MCF 10A (cell line): ENCODE data around the gene PRMT7. TPM values are rescaled to one million over a fixed set of nuclear protein-coding genes. Genes with fewer than 3 reads are reported as not detected.

Experiments used
- BruUV-seq: library from RNA; stranded (reverse); fragments of 400-500 nt; replicated peaks from 2 replicates; lab custom pipeline; 2021; lab: Mats Ljungman, UMichigan
- CTCF ChIA-PET: fragments of 300-600 bp; sonication (Branson Sonifier 250); formaldehyde crosslinking; extraction: SDS; loops from one replicate; lab custom pipeline; 2021; ENCODE audit warnings: antibody characterized with exemption, inconsistent platforms; lab: Yijun Ruan, JAX
- POLR2A ChIA-PET: fragments of 300-600, 350-650 bp; sonication (Branson Sonifier 250); formaldehyde crosslinking; extraction: SDS; loops from one replicate; lab custom pipeline; 2020; ENCODE audit warnings: antibody characterized with exemption, inconsistent platforms; lab: Yijun Ruan, JAX
- DNase-seq: peaks from one replicate; pipeline ENCODE4 v3.0.0-alpha.2; 2018; ENCODE audit not compliant: unreplicated experiment
- H3K27ac Mint-ChIP-seq: one replicate; pipeline ENCODE4 v1.8.0; 2022; ENCODE audit warnings: mild to moderate bottlenecking, low read depth, mixed read lengths; ENCODE audit not compliant: unreplicated experiment
- H3K27me3 Mint-ChIP-seq: one replicate; pipeline ENCODE4 v1.8.0; 2022; ENCODE audit warnings: mixed read lengths; ENCODE audit not compliant: insufficient read depth, unreplicated experiment
- H3K36me3 Mint-ChIP-seq: one replicate; pipeline ENCODE4 v1.8.0; 2022; ENCODE audit warnings: mild to moderate bottlenecking, moderate library complexity, mixed read lengths; ENCODE audit not compliant: insufficient read depth, unreplicated experiment
- H3K4me1 Mint-ChIP-seq: one replicate; pipeline ENCODE4 v1.8.0; 2022; ENCODE audit warnings: mixed read lengths; ENCODE audit not compliant: insufficient read depth, unreplicated experiment
- H3K4me3 Mint-ChIP-seq: one replicate; pipeline ENCODE4 v1.8.0; 2022; ENCODE audit warnings: mild to moderate bottlenecking, moderate library complexity, mixed read lengths; ENCODE audit not compliant: unreplicated experiment
- H3K9me3 Mint-ChIP-seq: one replicate; pipeline ENCODE4 v1.8.0; 2022; ENCODE audit warnings: mixed read lengths; ENCODE audit not compliant: unreplicated experiment
- intact Hi-C: fragments of 100-400 bp; cut with micrococcal nuclease; formaldehyde crosslinking; loops from 2 replicates; pipeline ENCODE4 v1.14.1; 2022
- total RNA-seq: library from RNA; stranded (reverse); gene quantifications from 2 replicates; pipeline ENCODE4 v1.2.3, GENCODE V29; 2022
- TF ChIP-seq, protein P1 (sequence below): fragments of 200-600 bp; IDR thresholded peaks from one replicate; pipeline ENCODE4 v1.8.0; 2022; ENCODE audit warnings: antibody characterized with exemption, mild to moderate bottlenecking; ENCODE audit not compliant: unreplicated experiment

Gene PRMT7
- total RNA-seq, 1 experiment from 2014 or later: 33.2 TPM

- H3K27ac Mint-ChIP-seq: no peak overlapping the region
- H3K36me3 Mint-ChIP-seq: peaks cover 97% of the 10 kb centered on the region
- H3K4me3 Mint-ChIP-seq: no peak overlapping the region
- intact Hi-C loops: no loop called here
- ChIA-PET POLR2A (interaction anchor here (0.7 to 8.2 kb wide), 9 partner anchors 9 to 63 kb away, joined by 3 to 92 read pairs (median 11); partner anchors contain the start of genes PRMT7, SLC7A6 and SLC7A6OS), CTCF (interaction anchor here (0.9 to 3.8 kb wide), 5 partner anchors 8 to 39 kb away, joined by 4 to 67 read pairs (median 5); partner anchors contain the start of gene SLC7A6)
- H3K4me1 Mint-ChIP-seq: no peaks in the 10 kb centered on the region
- no peak for DNase-seq
- TF ChIP-seq, protein P1, sequence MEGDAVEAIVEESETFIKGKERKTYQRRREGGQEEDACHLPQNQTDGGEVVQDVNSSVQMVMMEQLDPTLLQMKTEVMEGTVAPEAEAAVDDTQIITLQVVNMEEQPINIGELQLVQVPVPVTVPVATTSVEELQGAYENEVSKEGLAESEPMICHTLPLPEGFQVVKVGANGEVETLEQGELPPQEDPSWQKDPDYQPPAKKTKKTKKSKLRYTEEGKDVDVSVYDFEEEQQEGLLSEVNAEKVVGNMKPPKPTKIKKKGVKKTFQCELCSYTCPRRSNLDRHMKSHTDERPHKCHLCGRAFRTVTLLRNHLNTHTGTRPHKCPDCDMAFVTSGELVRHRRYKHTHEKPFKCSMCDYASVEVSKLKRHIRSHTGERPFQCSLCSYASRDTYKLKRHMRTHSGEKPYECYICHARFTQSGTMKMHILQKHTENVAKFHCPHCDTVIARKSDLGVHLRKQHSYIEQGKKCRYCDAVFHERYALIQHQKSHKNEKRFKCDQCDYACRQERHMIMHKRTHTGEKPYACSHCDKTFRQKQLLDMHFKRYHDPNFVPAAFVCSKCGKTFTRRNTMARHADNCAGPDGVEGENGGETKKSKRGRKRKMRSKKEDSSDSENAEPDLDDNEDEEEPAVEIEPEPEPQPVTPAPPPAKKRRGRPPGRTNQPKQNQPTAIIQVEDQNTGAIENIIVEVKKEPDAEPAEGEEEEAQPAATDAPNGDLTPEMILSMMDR: no peak
- no peaks in the 10 kb centered on the region for H3K27me3 Mint-ChIP-seq
- no peaks in the 10 kb centered on the region for H3K9me3 Mint-ChIP-seq
- TSS peak; percentile 10 for BruUV-seq
Measured at GRCh38 chr16:68300734-68301459, 9.9 kb upstream of the PRMT7 start.

DNA sequence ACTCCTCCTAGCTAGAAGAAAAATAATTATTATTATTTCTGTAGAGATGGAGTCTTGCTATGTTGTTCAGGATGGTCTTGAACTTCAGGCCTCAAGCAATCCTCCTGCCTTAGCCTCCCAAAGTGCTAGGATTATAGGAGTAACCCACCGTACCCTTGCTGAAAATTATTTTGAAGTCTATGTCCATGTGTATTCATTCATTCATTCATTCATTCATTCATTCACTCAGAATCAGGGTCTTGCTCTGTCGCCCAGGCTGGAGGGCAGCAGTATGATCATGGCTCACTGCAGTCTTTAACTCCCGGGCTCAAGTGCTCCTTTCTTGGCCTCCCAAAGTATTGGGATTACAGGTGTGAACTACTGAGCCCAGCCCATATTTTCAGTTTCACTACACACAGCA lies 4.2 kb upstream of the PRMT7 start:
- BruUV-seq: no TSS peak
- Mint-ChIP-seq H3K9me3 (no peaks in the 10 kb centered on the region), H3K27ac (no peak overlapping the region), H3K36me3 (peaks cover 62% of the 10 kb centered on the region), H3K4me1 (peaks cover 9% of the 10 kb centered on the region), H3K4me3 (no peak overlapping the region), H3K27me3 (no peaks in the 10 kb centered on the region)
- no peak for DNase-seq
- CTCF ChIA-PET: interaction anchor here (1.1 to 1.7 kb wide), 2 partner anchors 23 to 45 kb away, joined by 3 to 8 read pairs; no protein-coding TSS in a partner anchor
- POLR2A ChIA-PET: interaction anchor here (1.3 kb wide), 1 partner anchor 15 kb away, joined by 4 read pairs; no protein-coding TSS in a partner anchor
- TF ChIP-seq, protein P1: no peak
- intact Hi-C loops: no loop called here

DNA sequence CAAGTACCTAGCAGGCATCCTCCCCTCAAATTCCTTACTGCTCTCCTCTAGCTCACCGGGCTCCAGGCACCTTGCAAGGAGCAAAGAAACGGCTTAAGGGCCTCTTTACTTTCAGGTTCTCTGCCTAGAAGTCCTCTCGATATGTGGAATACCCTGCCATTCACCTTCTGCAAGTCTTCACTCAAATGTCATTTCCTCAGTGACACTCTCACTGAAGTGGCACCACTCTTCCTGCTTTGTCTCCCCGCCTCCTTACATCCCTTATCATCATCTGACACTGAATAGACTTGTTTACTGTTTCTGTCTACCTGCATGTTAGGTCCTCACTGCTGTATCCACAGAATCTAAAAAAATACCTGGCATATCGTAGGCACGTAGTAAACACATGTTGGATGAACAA lies 1.0 kb upstream of the PRMT7 start:
- POLR2A ChIA-PET: interaction anchor here (1.0 to 4.2 kb wide), 4 partner anchors 12 to 45 kb away, joined by 3 to 92 read pairs (median 15); partner anchors contain the start of gene SLC7A6
- Mint-ChIP-seq H3K27me3 (no peaks in the 10 kb centered on the region), H3K4me3 (peak overlapping the region; percentile 97), H3K9me3 (no peaks in the 10 kb centered on the region), H3K27ac (peak overlapping the region; percentile 87), H3K36me3 (peaks cover 32% of the 10 kb centered on the region), H3K4me1 (peaks cover 16% of the 10 kb centered on the region)
- no TSS peak for BruUV-seq
- intact Hi-C loops: loop anchor here (2.0 kb wide), 1 partner anchor 45 kb away; the partner anchor contains the start of gene SLC7A6
- TF ChIP-seq, protein P1: no peak
- CTCF ChIA-PET: interaction anchor here (0.6 to 0.7 kb wide), 3 partner anchors 46 to 242 kb away, joined by 3 to 4 read pairs (median 3); no protein-coding TSS in a partner anchor
- no peak for DNase-seq

DNA sequence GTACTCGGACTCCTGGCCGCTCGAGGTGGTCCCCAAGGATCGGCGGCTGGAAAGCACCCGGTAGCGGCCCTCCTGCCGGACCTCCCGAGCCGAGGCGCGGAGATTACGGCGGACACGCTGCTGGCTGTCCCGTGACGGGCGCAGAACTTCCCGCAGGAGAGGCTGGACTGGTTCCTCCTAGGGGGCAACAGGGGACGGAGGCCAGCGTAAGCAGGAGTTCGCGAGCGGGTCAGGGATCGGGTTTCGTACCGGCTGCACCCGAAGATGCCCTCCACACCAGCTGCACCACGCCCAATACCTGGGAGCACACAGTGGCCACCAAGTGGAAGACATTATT lies 414 bp upstream of the PRMT7 start:
- POLR2A ChIA-PET: interaction anchor here (0.6 to 4.2 kb wide), 23 partner anchors 8 to 246 kb away, joined by 3 to 92 read pairs (median 7); partner anchors contain the start of genes ESRP2, PLA2G15 and SLC7A6

More for the DNA sequence above, 414 bp upstream of the PRMT7 start:
- CTCF ChIA-PET: interaction anchor here (0.6 to 2.4 kb wide), 7 partner anchors 11 to 697 kb away, joined by 3 to 47 read pairs (median 4); partner anchors contain the start of gene SLC7A6
- H3K4me1 Mint-ChIP-seq: peaks cover 16% of the 10 kb centered on the region
- H3K9me3 Mint-ChIP-seq: no peaks in the 10 kb centered on the region
- intact Hi-C loops: loop anchor here (2.0 kb wide), 1 partner anchor 46 kb away; the partner anchor contains the start of gene SLC7A6
- peak overlapping the region; percentile 87 for H3K27ac Mint-ChIP-seq
- no peaks in the 10 kb centered on the region for H3K27me3 Mint-ChIP-seq
- H3K4me3 Mint-ChIP-seq: peak overlapping the region; percentile 97
- TF ChIP-seq, protein P1: no peak
- BruUV-seq: TSS peak; percentile 58
- DNase-seq: no peak
- H3K36me3 Mint-ChIP-seq: peaks cover 27% of the 10 kb centered on the region
